GM10847 (cell line): Measurements from ENCODE around the gene SUOX.

ENCODE experiments used
- POLR2A ChIP-seq: IDR thresholded peaks from 2 replicates; pipeline ENCODE4 v1.6.1; 2011; ENCODE audit not compliant: insufficient read length; ENCODE audit errors: extremely low read depth

SUOX gene

GRCh38 chr12:55973599-55974307 lies 23.3 kb upstream of the SUOX start, which contains the start of gene RAB5B:
RAB5B (plus strand) TSS chr12:55974078; CDS start chr12:55986961, 12,883 bp downstream.
- TF ChIP-seq POLR2A = peak; percentile 86

- TF ChIP-seq POLR2A = no peak
Observed at GRCh38 chr12:55974308-55974730, 22.8 kb upstream of the SUOX start.

- no peak for TF ChIP-seq POLR2A
Observed at GRCh38 chr12:55978393-55978792, 18.7 kb upstream of the SUOX start.

- no peak for TF ChIP-seq POLR2A
Observed at GRCh38 chr12:55979069-55979468, 18.0 kb upstream of the SUOX start.

- TF ChIP-seq POLR2A = no peak
Observed at GRCh38 chr12:55982319-55982936, 14.6 kb upstream of the SUOX start.

- no peak for TF ChIP-seq POLR2A
Observed at GRCh38 chr12:55983232-55983842, 13.7 kb upstream of the SUOX start.

- TF ChIP-seq POLR2A = no peak
Observed at GRCh38 chr12:55984861-55985260, 12.2 kb upstream of the SUOX start.

- no peak for TF ChIP-seq POLR2A
Observed at GRCh38 chr12:55985341-55985740, 11.7 kb upstream of the SUOX start.

GRCh38 chr12:55991110-55991509 lies 6.0 kb upstream of the SUOX start:
- TF ChIP-seq POLR2A = no peak

- no peak for TF ChIP-seq POLR2A
Observed at GRCh38 chr12:55993230-55993853, 3.7 kb upstream of the SUOX start.

- no peak for TF ChIP-seq POLR2A
Observed at GRCh38 chr12:55995366-55995765, 1.7 kb upstream of the SUOX start.

GRCh38 chr12:55996201-55996714 lies 818 bp upstream of the SUOX start:
- no peak for TF ChIP-seq POLR2A

- TF ChIP-seq POLR2A = no peak
Observed at GRCh38 chr12:55997535-55997859, 421 bp downstream of the SUOX start.

- TF ChIP-seq POLR2A = no peak
Observed at GRCh38 chr12:56001487-56002100, 4.5 kb downstream of the SUOX start.

GRCh38 chr12:56004211-56004610 lies 7.1 kb downstream of the SUOX start:
- no peak for TF ChIP-seq POLR2A
